ENCODE data around the gene SFTA2. TPM values are rescaled to one million over a fixed set of nuclear protein-coding genes. Genes with fewer than 3 reads are reported as not detected.

The SFTA2 gene
- total and polyA plus RNA-seq, 9 of the 15 experiments (the other 6 are each of a cell fraction or from before 2014, with no cell fraction given): not detected

- peak; percentile 30; the same call in 1 of the 2 replicates for TF ChIP-seq ARID3B (CRISPR knock-in tag; IDR thresholded peaks at IDR 0.05; ENCODE audit: borderline replicate concordance)
- no peak for TF ChIP-seq CC2D1A (IDR thresholded peaks at IDR 0.05)
- TF ChIP-seq ZFX (CRISPR knock-in tag; IDR thresholded peaks at IDR 0.05): 0 out of 2 replicates have a peak, but pooled peaks have one; percentile 27
- peak; percentile 35; the same call in 1 of the 2 replicates for TF ChIP-seq ARID1B (IDR thresholded peaks at IDR 0.05)
- TF ChIP-seq TFAP4 (CRISPR knock-in tag; IDR thresholded peaks at IDR 0.05; ENCODE audit: borderline replicate concordance): peak; percentile 16; the same call in 1 of the 2 replicates
- no peak for TF ChIP-seq POLR2B (IDR thresholded peaks at IDR 0.05; ENCODE audit: low read depth, partially characterized antibody)
- TF ChIP-seq ZNF263 (CRISPR knock-in tag; IDR thresholded peaks at IDR 0.05; ENCODE audit: borderline replicate concordance): peak; percentile 23; the same call in 1 of the 2 replicates
- 0 out of 2 replicates have a peak, but pooled peaks have one; percentile 38 for TF ChIP-seq SP1 (CRISPR knock-in tag; IDR thresholded peaks at IDR 0.05)
- TF ChIP-seq HDAC6 (IDR thresholded peaks at IDR 0.05; ENCODE audit: low read depth, low read length): no peak
- TF ChIP-seq TCF3 (CRISPR knock-in tag; IDR thresholded peaks at IDR 0.05): no peak
- no peak for TF ChIP-seq CREB1 (IDR thresholded peaks at IDR 0.05)
- TF ChIP-seq CREB1 (CRISPR knock-in tag; IDR thresholded peaks at IDR 0.05): no peak
- no peak for TF ChIP-seq ZSCAN29 (IDR thresholded peaks at IDR 0.05)
- no peak for TF ChIP-seq MXD1 (CRISPR knock-in tag; IDR thresholded peaks at IDR 0.05; ENCODE audit: borderline replicate concordance, poor library complexity, severe bottlenecking)
- TF ChIP-seq RBM15 (IDR thresholded peaks at IDR 0.05; ENCODE audit: insufficient read depth, low read length): no peak
- TF ChIP-seq SMAD1 (IDR thresholded peaks at IDR 0.05; ENCODE audit: low read depth, low read length, partially characterized antibody): peak; percentile 12
- TF ChIP-seq NFE2 (IDR thresholded peaks at IDR 0.05; ENCODE audit: low read depth): no peak
- no peak for TF ChIP-seq E2F3 (CRISPR knock-in tag; IDR thresholded peaks at IDR 0.05)
- 0 out of 2 replicates have a peak, but pooled peaks have one; percentile 39 for TF ChIP-seq E2F5 (CRISPR knock-in tag; IDR thresholded peaks at IDR 0.05)
- no peak for TF ChIP-seq LARP7 (IDR thresholded peaks at IDR 0.05)
- no peak for TF ChIP-seq MAX (CRISPR knock-in tag; IDR thresholded peaks at IDR 0.05)
- TF ChIP-seq KAT7 (CRISPR knock-in tag; IDR thresholded peaks at IDR 0.05; ENCODE audit: borderline replicate concordance): 0 out of 2 replicates have a peak, but pooled peaks have one; percentile 43
- no peak for TF ChIP-seq POLR2AphosphoS5 (IDR thresholded peaks at IDR 0.05; ENCODE audit: control insufficient read depth, insufficient read depth, low read depth, low read length)
- TF ChIP-seq ZNF79 (CRISPR knock-in tag; IDR thresholded peaks at IDR 0.05; ENCODE audit: low read depth): no peak
These were observed 47.2 kb downstream of the SFTA2 start (continued) for GRCh38 chr6:30884521-30885480.

Measured in K562 (cell line).